Smooth muscle cell (in vitro differentiated cells): ENCODE data around the gene PARVA. TPM values are rescaled to one million over a fixed set of nuclear protein-coding genes. Genes with fewer than 3 reads are reported as not detected.

ENCODE experiments used
- DNase-seq: peaks from one replicate; lab custom pipeline; 2025; ENCODE audit not compliant: unreplicated experiment; lab: John Stamatoyannopoulos, UW
- H2AFZ ChIP-seq: fragments of 200-600 bp; sonication (generic); 2 replicates; pipeline ENCODE4 v1.6.0; 2016; ENCODE audit warnings: antibody characterized with exemption, low read depth, mild to moderate bottlenecking
- H3F3A ChIP-seq: fragments of 200-600 bp; sonication (generic); 2 replicates; pipeline ENCODE4 v1.6.0; 2017; ENCODE audit warnings: antibody characterized with exemption, low read depth
- H3K27ac ChIP-seq: fragments of 200-600 bp; sonication (generic); 2 replicates; pipeline ENCODE4 v1.5.1; 2016; ENCODE audit warnings: low read depth, mild to moderate bottlenecking
- H3K27me3 ChIP-seq: fragments of 200-600 bp; sonication (generic); 2 replicates; pipeline ENCODE4 v1.6.1; 2016; ENCODE audit warnings: low read depth, mild to moderate bottlenecking
- H3K36me3 ChIP-seq: fragments of 200-600 bp; sonication (generic); 2 replicates; pipeline ENCODE4 v1.5.1; 2016; ENCODE audit warnings: low read depth
- H3K4me1 ChIP-seq: fragments of 200-600 bp; sonication (generic); 2 replicates; pipeline ENCODE4 v1.5.1; 2016; ENCODE audit warnings: low read depth
- H3K4me2 ChIP-seq: fragments of 200-600 bp; sonication (generic); 2 replicates; pipeline ENCODE4 v1.6.0; 2016; ENCODE audit warnings: mild to moderate bottlenecking
- H3K4me3 ChIP-seq: fragments of 200-600 bp; sonication (generic); 2 replicates; pipeline ENCODE4 v1.5.1; 2016; ENCODE audit warnings: mild to moderate bottlenecking
- H3K79me2 ChIP-seq: fragments of 200-600 bp; sonication (generic); 2 replicates; pipeline ENCODE4 v1.6.0; 2016; ENCODE audit warnings: low read depth, mild to moderate bottlenecking
- H3K9ac ChIP-seq: fragments of 200-600 bp; sonication (generic); 2 replicates; pipeline ENCODE4 v1.6.0; 2016; ENCODE audit warnings: low read depth
- H3K9me3 ChIP-seq: fragments of 200-600 bp; sonication (generic); replicated peaks from 2 replicates; pipeline ENCODE4 v1.5.1; 2016; ENCODE audit warnings: low read depth
- H4K20me1 ChIP-seq: fragments of 200-600 bp; sonication (generic); 2 replicates; pipeline ENCODE4 v1.6.0; 2016; ENCODE audit warnings: low read depth
- CTCF ChIP-seq: fragments of 200-600 bp; sonication (generic); IDR thresholded peaks from 2 replicates; pipeline ENCODE4 v1.5.1; 2017; ENCODE audit warnings: borderline replicate concordance, mild to moderate bottlenecking, antibody characterized with exemption; ENCODE audit not compliant: insufficient read depth, poor library complexity, severe bottlenecking
- WGBS: methylation state at CpG from one replicate; pipeline ENCODE4 v1.1.7; 2016; ENCODE audit warnings: low lambda C conversion rate; 5-methylcytosine and 5-hydroxymethylcytosine counted together
- polyA plus RNA-seq: library from polyadenylated mRNA; unstranded; fragments of >200 nt; fragmentation: Nextera tagmentation; extraction: Ambion mirVana; gene quantifications from 2 replicates; pipeline ENCODE4 v1.2.1, GENCODE V29; 2016
- total RNA-seq: library from RNA; depleted of rRNA; stranded (reverse); fragments of >200 nt; gene quantifications from 2 replicates; pipeline ENCODE4 v1.2.3, GENCODE V29; 2014

The PARVA gene
- total and polyA plus RNA-seq, 2 experiments from 2014 or later = 73.9 to 99.4 TPM

- DNase-seq = no peak
- Histone ChIP-seq H3K36me3 (no peaks in the 10 kb centered on the region), H3K4me3 (no peak overlapping the region), H3K4me1 (peaks cover 30% of the 10 kb centered on the region), H3K27me3 (no peaks in the 10 kb centered on the region), H3K4me2 (no peak overlapping the region), H3K9me3 (no peaks in the 10 kb centered on the region), H4K20me1 (no peaks in the 10 kb centered on the region), H3F3A (peaks cover 18% of the 10 kb centered on the region), H3K9ac (no peak overlapping the region), H3K79me2 (peaks cover 88% of the 10 kb centered on the region), H2AFZ (no peak overlapping the region), H3K27ac (peak overlapping the region; percentile 88)
- WGBS = 96% methylated on average over 4 of the region's 4 CpGs
- no peak for TF ChIP-seq CTCF
These were observed 38.1 kb downstream of the PARVA start for GRCh38 chr11:12415342-12415966.

- DNase-seq = no peak
- Histone ChIP-seq H3F3A (peaks cover 10% of the 10 kb centered on the region), H3K27me3 (no peaks in the 10 kb centered on the region), H3K4me2 (peak overlapping the region; percentile 37), H3K9ac (no peak overlapping the region), H3K4me1 (peaks cover 25% of the 10 kb centered on the region), H3K36me3 (no peaks in the 10 kb centered on the region), H2AFZ (no peak overlapping the region), H3K4me3 (no peak overlapping the region), H3K9me3 (no peaks in the 10 kb centered on the region), H3K79me2 (peaks cover 90% of the 10 kb centered on the region), H3K27ac (peak overlapping the region; percentile 88), H4K20me1 (no peaks in the 10 kb centered on the region)
- whole genome bisulfite sequencing = 88% methylated on average over 6 of the region's 6 CpGs
- TF ChIP-seq CTCF = no peak
These were observed 39.2 kb downstream of the PARVA start for GRCh38 chr11:12416552-12416951.

- H2AFZ ChIP-seq = no peak overlapping the region
- H3K79me2 ChIP-seq = peaks cover 98% of the 10 kb centered on the region
- no peaks in the 10 kb centered on the region for H3K27me3 ChIP-seq
- H4K20me1 ChIP-seq = peaks cover 6% of the 10 kb centered on the region
- H3K9ac ChIP-seq = peak overlapping the region; percentile 41
- H3K36me3 ChIP-seq = no peaks in the 10 kb centered on the region
- TF ChIP-seq CTCF = no peak
- H3K4me2 ChIP-seq = peak overlapping the region; percentile 64
- peaks cover 18% of the 10 kb centered on the region for H3K4me1 ChIP-seq
- H3K9me3 ChIP-seq = no peaks in the 10 kb centered on the region
- 56% methylated on average over 11 of the region's 11 CpGs for WGBS
- H3K27ac ChIP-seq = peak overlapping the region; percentile 88
- no peak for DNase-seq
- H3F3A ChIP-seq = peaks cover 3% of the 10 kb centered on the region
- H3K4me3 ChIP-seq = no peak overlapping the region
These were observed 40.6 kb downstream of the PARVA start for GRCh38 chr11:12417691-12418611.
